Fibroblast of villous mesenchyme (primary cell): ENCODE results near the gene TPPP. TPM values are rescaled to one million over a fixed set of nuclear protein-coding genes. Genes with fewer than 3 reads are reported as not detected.
"Not testable (repeated sequence)": the region's sequence is repeated elsewhere in the genome, so short reads cannot be mapped to it uniquely, and the experiment has no call there.

ENCODE experiments used
- DNase-seq: peaks from one replicate; pipeline ENCODE4 v3.0.0-alpha.2; 2010; ENCODE audit warnings: low read depth
- H3K4me3 ChIP-seq: 2 replicates; pipeline ENCODE4 v1.5.1; 2011; ENCODE audit warnings: low read depth, mild to moderate bottlenecking, low read length
- CTCF ChIP-seq: IDR thresholded peaks from 2 replicates; pipeline ENCODE4 v1.5.1; 2012; ENCODE audit warnings: low read depth, mild to moderate bottlenecking, low read length; ENCODE audit not compliant: insufficient read depth
- total RNA-seq: library from RNA; depleted of rRNA; stranded (reverse); fragments of >200 nt; gene quantifications from 2 replicates; pipeline ENCODE4 v1.2.3, GENCODE V29; 2012

TPPP gene
- total RNA-seq, 1 donor: under 0.01 TPM

GRCh38 chr5:684751-685216 lies 8.4 kb downstream of the TPPP start:
- no peak overlapping the region for H3K4me3 ChIP-seq
- no peak for DNase-seq
- no peak for TF ChIP-seq CTCF

- H3K4me3 ChIP-seq: no peak overlapping the region
- no peak for DNase-seq
- no peak for TF ChIP-seq CTCF
These were observed 9.3 kb downstream of the TPPP start for GRCh38 chr5:683551-684481.

GRCh38 chr5:682651-683358 lies 10.3 kb downstream of the TPPP start:
- not testable (repeated sequence) for H3K4me3 ChIP-seq, DNase-seq

- DNase-seq, H3K4me3 ChIP-seq: not testable (repeated sequence)
These were observed 10.9 kb downstream of the TPPP start for GRCh38 chr5:682216-682615.

GRCh38 chr5:681317-682191 lies 11.6 kb downstream of the TPPP start:
- DNase-seq, H3K4me3 ChIP-seq: not testable (repeated sequence)

- not testable (repeated sequence) for DNase-seq, H3K4me3 ChIP-seq
These were observed 12.3 kb downstream of the TPPP start for GRCh38 chr5:680836-681235.

- DNase-seq: not testable (repeated sequence)
These were observed 12.9 kb downstream of the TPPP start for GRCh38 chr5:680118-680795.

GRCh38 chr5:679166-679895 lies 13.8 kb downstream of the TPPP start:
- not testable (repeated sequence) for DNase-seq, H3K4me3 ChIP-seq

More at GRCh38 chr5:680118-680795, 12.9 kb downstream of the TPPP start:
- not testable (repeated sequence) for H3K4me3 ChIP-seq

- not testable (repeated sequence) for DNase-seq, H3K4me3 ChIP-seq
These were observed 14.6 kb downstream of the TPPP start for GRCh38 chr5:678521-678920.
